Thyroid gland (tissue), 4 donors: ENCODE measurements around the gene SPATA31E1. TPM values are rescaled to one million over a fixed set of nuclear protein-coding genes. Genes with fewer than 3 reads are reported as not detected.
"Not testable (repeated sequence)": the region's sequence is repeated elsewhere in the genome, so short reads cannot be mapped to it uniquely, and the experiment has no call there.

Source experiments
- DNase-seq, 2 donors: peaks; one replicate each; pipeline ENCODE4 v3.0.0-alpha.2; 2019
- H3K27ac ChIP-seq, 3 donors: fragments of 200-600 bp; sonication (generic); 1 replicate in 2 of 3; 2 replicates in 1 of 3; pipeline ENCODE4 v1.5.1; 2016 to 2019; ENCODE audit warnings: mild to moderate bottlenecking in 1 of 3, moderate library complexity in 1 of 3
- H3K27me3 ChIP-seq: fragments of 200-600 bp; sonication (generic); one replicate; pipeline ENCODE4 v1.5.1; 2019
- H3K36me3 ChIP-seq, 2 donors: fragments of 200-600 bp; sonication (generic); one replicate each; pipeline ENCODE4 v1.5.1; 2016 to 2019
- H3K4me1 ChIP-seq, 2 donors: fragments of 200-600 bp; sonication (generic); one replicate each; pipeline ENCODE4 v1.5.1; 2017 to 2019
- H3K4me3 ChIP-seq, 3 donors: fragments of 200-600 bp; sonication (generic); replicated peaks in 1 of 3; 1 replicate in 2 of 3; 2 replicates in 1 of 3; pipeline ENCODE4 v1.5.1; 2016; ENCODE audit warnings: mild to moderate bottlenecking in 1 of 3
- H3K9me3 ChIP-seq: fragments of 200-600 bp; sonication (generic); one replicate; pipeline ENCODE4 v1.5.1; 2017
- POLR2A ChIP-seq, 2 donors: fragments of 450-650 bp; IDR thresholded peaks; one replicate each; pipeline ENCODE4 v1.6.1; 2017; ENCODE audit warnings: antibody characterized with exemption in 2 of 2, mild to moderate bottlenecking in 2 of 2, moderate library complexity in 1 of 2
- WGBS, 2 donors: methylation state at CpG; one replicate each; pipeline ENCODE4 v1.1.5; 2017; 5-methylcytosine and 5-hydroxymethylcytosine counted together
- intact Hi-C: fragments of 100-400 bp; cut with DNase I; formaldehyde crosslinking; loops from one replicate; pipeline ENCODE4 v1.15.1; 2023
- total RNA-seq, 4 donors: library from RNA; depleted of rRNA; stranded (reverse); fragments of >200 nt; gene quantifications; one replicate each; pipeline ENCODE4 v1.2.3, GENCODE V29; 2016
- TF ChIP-seq, protein P1 (sequence below), 6 experiments: fragments of 200-600 bp in 3 of 6; fragments of 450-650 bp in 3 of 6; sonication (generic) in 3 of 6; IDR thresholded peaks; one replicate each; pipeline ENCODE4 v1.5.1; 2016 to 2019; ENCODE audit warnings: antibody characterized with exemption in 6 of 6, mild to moderate bottlenecking in 2 of 6, inconsistent platforms in 1 of 6, moderate library complexity in 1 of 6

SPATA31E1 gene
- total RNA-seq, 4 donors from 2014 or later, result under 0.01 TPM; not detected in 3

DNA sequence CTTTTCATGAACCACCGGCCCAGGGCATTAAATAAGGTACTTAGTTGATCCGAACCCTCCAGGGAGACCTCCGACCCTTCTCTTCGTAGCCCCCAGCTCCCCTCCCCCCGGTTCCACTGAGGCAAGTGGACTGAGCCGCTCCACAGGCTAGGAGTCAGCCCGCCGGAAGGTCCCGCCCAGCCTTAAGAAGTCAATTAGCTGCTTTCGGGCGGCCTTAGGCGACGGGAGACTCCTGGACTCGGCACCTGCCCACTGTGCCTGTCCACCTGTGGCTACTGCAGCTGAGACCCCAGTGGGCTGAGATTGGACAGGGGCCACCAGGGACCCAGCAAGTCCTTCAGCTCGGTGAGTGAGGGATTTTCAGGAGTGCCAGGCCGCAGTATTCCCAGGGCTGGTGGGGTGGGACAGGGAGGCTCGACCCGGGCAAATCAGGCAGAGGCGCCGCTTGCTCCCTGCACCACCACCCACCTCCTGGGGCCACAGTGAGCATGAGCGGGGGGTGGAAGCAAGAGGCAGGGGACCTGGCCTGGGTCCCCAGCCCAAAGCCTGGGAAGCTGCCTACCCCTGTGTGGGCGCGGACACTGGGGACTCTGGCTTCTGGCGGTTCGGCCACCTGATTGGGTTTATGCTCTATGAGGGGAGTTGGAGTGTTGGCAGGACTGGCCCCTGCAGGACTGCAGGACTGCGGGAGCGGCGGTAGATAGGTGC lies 39.6 kb upstream of the SPATA31E1 start:
- H3K27me3 ChIP-seq, result no peaks in the 10 kb centered on the region
- no peak overlapping the region for H3K27ac ChIP-seq
- H3K9me3 ChIP-seq, result no peaks in the 10 kb centered on the region
- WGBS, 2 donors, result 94 to 96% methylated on average over 24 to 27 of the region's 28 CpGs
- no peaks in the 10 kb centered on the region for H3K4me1 ChIP-seq
- H3K4me3 ChIP-seq, result no peak overlapping the region
- no peaks in the 10 kb centered on the region for H3K36me3 ChIP-seq
- DNase-seq, result no peak
- intact Hi-C loops, result no loop called here
- no peak for TF ChIP-seq POLR2A (IDR thresholded peaks at IDR 0.05)

DNA sequence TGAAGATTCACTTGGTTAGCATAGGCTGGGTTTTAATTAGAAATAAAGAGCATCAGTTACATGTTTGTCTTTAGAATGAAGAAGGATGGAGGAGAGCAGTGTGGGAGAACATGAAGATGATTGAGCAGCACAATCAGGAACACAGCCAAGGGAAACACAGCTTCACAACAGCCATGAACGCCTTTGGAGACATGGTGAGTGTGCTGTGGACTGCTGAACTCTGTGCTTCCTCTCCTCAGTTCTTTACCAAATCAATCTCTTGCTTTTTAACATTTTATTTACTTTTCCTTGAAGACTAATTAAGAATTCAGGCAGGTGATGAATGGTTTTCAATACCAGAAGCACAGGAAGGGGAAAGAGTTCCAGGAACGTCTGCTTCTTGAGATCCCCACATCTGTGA lies 38.2 kb upstream of the SPATA31E1 start:
- no peak overlapping the region for H3K4me3 ChIP-seq
- no peak for DNase-seq
- H3K27ac ChIP-seq, result no peak overlapping the region
- intact Hi-C loops, result no loop called here
- 43 to 55% methylated on average over 2 of the region's 2 CpGs for WGBS, 2 donors
- no peaks in the 10 kb centered on the region for H3K9me3 ChIP-seq
- no peaks in the 10 kb centered on the region for H3K27me3 ChIP-seq
- no peaks in the 10 kb centered on the region for H3K36me3 ChIP-seq
- no peaks in the 10 kb centered on the region for H3K4me1 ChIP-seq
- TF ChIP-seq POLR2A (IDR thresholded peaks at IDR 0.05), result no peak
- TF ChIP-seq, protein P1, sequence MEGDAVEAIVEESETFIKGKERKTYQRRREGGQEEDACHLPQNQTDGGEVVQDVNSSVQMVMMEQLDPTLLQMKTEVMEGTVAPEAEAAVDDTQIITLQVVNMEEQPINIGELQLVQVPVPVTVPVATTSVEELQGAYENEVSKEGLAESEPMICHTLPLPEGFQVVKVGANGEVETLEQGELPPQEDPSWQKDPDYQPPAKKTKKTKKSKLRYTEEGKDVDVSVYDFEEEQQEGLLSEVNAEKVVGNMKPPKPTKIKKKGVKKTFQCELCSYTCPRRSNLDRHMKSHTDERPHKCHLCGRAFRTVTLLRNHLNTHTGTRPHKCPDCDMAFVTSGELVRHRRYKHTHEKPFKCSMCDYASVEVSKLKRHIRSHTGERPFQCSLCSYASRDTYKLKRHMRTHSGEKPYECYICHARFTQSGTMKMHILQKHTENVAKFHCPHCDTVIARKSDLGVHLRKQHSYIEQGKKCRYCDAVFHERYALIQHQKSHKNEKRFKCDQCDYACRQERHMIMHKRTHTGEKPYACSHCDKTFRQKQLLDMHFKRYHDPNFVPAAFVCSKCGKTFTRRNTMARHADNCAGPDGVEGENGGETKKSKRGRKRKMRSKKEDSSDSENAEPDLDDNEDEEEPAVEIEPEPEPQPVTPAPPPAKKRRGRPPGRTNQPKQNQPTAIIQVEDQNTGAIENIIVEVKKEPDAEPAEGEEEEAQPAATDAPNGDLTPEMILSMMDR (IDR thresholded peaks at IDR 0.05), result no peak

DNA sequence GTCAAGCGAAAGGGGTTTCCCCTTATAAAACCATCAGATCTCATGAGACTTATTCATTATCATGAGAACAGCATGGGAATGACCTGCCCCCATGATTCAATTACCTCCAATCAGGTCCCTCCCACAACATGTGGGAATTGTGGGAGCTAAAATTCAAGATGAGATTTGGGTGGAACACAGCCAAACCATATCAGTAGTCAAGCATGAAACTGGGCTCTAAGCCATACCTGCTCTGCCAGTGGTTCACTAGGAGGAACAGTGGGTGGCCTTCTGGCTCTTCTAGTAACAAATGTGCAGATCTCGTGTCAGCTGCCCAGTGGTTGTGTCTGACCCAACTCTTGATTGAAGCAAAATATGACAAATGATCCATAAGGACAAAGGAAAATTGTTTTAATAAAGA lies 34.9 kb upstream of the SPATA31E1 start:
- H3K9me3 ChIP-seq, H3K27me3 ChIP-seq, H3K27ac ChIP-seq, H3K4me1 ChIP-seq, intact Hi-C loops, H3K4me3 ChIP-seq, H3K36me3 ChIP-seq: not testable (repeated sequence)
- DNase-seq, result peak; percentile 56 to 71
- 43 to 48% methylated on average over 2 of the region's 2 CpGs for WGBS, 2 donors

DNA sequence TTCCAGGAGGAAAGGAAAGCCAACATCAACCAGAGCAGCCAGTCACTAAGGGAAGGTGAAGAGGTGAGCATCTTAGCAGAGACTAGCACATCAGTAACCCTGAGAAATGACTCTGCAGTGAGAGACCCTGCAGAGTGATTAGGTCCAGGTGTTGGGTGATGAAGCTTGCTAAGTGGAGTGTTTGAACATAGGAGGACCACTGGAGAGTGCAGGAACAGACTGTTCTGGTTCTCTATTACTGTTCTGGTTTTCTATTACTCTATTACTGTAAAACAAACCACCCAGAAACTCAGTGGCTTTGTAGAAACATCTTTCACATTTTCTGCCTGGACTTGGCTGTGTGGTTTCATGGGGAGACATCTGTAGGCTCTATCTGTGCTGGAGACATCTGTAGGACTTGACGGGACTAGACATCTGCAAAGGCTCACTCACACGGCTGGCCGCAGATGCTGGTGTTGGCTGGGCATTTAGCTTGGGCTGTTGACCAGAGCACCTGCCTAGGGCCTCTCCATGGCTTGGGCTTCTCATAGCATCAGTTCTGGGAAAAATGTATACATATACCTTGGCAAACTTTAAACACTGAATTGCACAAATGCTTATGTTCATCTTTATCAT lies 33.4 kb upstream of the SPATA31E1 start:
- H3K27me3 ChIP-seq, result no peaks in the 10 kb centered on the region
- H3K36me3 ChIP-seq, result no peaks in the 10 kb centered on the region
- intact Hi-C loops, result no loop called here
- WGBS, 2 donors, result 79 to 98% methylated on average over 3 of the region's 3 CpGs
- TF ChIP-seq, protein P1 (IDR thresholded peaks at IDR 0.05), result no peak
- TF ChIP-seq POLR2A (IDR thresholded peaks at IDR 0.05), result no peak
- no peaks in the 10 kb centered on the region for H3K4me1 ChIP-seq
- H3K4me3 ChIP-seq, result no peak overlapping the region
- no peak overlapping the region for H3K27ac ChIP-seq
- no peak for DNase-seq
- no peaks in the 10 kb centered on the region for H3K9me3 ChIP-seq

DNA sequence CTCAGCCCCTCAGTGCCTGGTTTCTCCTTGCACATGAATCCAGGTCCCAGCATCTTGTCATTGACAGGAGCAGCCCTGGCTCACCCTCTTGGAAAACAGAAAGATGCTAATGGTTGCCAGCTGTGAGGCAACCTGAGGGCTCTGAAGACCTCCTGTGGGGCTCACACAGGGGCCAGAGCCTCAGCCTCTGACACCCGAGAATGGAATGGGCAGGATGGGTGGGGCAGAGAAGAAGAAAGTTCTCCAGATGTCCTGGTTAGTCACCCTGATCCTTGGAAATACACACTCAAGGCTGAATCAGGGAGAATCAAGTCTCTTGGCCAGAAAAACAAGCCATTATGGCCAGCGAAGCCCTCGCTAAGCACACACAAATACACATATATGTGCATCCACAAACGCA lies 32.3 kb upstream of the SPATA31E1 start:
- no peaks in the 10 kb centered on the region for H3K36me3 ChIP-seq
- H3K27me3 ChIP-seq, result no peaks in the 10 kb centered on the region
- DNase-seq, result no peak
- intact Hi-C loops, result no loop called here
- no peak overlapping the region for H3K4me3 ChIP-seq
- H3K4me1 ChIP-seq, result no peaks in the 10 kb centered on the region
- TF ChIP-seq, protein P1 (IDR thresholded peaks at IDR 0.05), result no peak
- no peak overlapping the region for H3K27ac ChIP-seq
- WGBS, 2 donors, result 71 to 72% methylated on average over 4 of the region's 4 CpGs
- no peaks in the 10 kb centered on the region for H3K9me3 ChIP-seq

DNA sequence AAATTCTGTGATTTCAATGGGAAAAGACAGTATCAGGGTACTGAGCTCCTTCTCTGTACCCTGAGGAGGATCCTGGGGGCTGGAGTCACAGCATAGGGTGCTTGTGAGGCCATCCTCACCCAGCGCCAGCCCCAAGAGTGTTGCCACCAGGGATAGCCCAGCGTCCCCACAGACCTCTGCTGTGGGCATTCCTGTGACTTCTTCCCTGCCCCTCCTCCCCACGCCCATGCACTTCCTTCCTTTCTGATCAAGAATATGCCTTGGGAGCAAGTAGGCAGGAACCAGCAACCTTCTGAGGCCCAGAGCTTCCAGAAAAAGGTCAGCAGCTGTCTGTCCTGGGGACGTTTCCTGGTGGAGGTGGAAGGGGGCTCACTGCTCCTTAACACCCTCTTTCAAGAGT lies 31.5 kb upstream of the SPATA31E1 start:
- intact Hi-C loops, H3K4me3 ChIP-seq, H3K27ac ChIP-seq, H3K9me3 ChIP-seq, H3K4me1 ChIP-seq, H3K27me3 ChIP-seq, H3K36me3 ChIP-seq, DNase-seq: not testable (repeated sequence)
- 75 to 78% methylated on average over 3 to 4 of the region's 4 CpGs for WGBS, 2 donors
